CMK (cell line): ENCODE data around the gene PLEKHG4B.
"Not testable (repeated sequence)": the region's sequence is repeated elsewhere in the genome, so short reads cannot be mapped to it uniquely, and the experiment has no call there.

Experiments
- DNase-seq: peaks from one replicate; pipeline ENCODE4 v3.0.0-alpha.2; 2010; ENCODE audit warnings: low read depth

The PLEKHG4B gene

GRCh38 chr5:91556-92263 lies at the start of gene PLEKHG4B:
PLEKHG4B (plus strand) TSS chr5:92168; CDS start chr5:92232, 64 bp downstream.
- DNase-seq, result no peak

GRCh38 chr5:42250-42649 lies 49.7 kb upstream of the PLEKHG4B start:
- DNase-seq, result no peak

GRCh38 chr5:48192-48591 lies 43.8 kb upstream of the PLEKHG4B start:
- no peak for DNase-seq

GRCh38 chr5:49530-49929 lies 42.4 kb upstream of the PLEKHG4B start:
- DNase-seq, result not testable (repeated sequence)

- no peak for DNase-seq
Observed at GRCh38 chr5:49953-50544, 41.9 kb upstream of the PLEKHG4B start.

GRCh38 chr5:50724-51499 lies 41.1 kb upstream of the PLEKHG4B start:
- no peak for DNase-seq

- DNase-seq, result no peak
Observed at GRCh38 chr5:51500-51823, 40.5 kb upstream of the PLEKHG4B start.

GRCh38 chr5:53381-54174 lies 38.4 kb upstream of the PLEKHG4B start:
- no peak for DNase-seq

GRCh38 chr5:54175-54730 lies 37.7 kb upstream of the PLEKHG4B start:
- DNase-seq, result no peak

- DNase-seq, result no peak
Observed at GRCh38 chr5:54876-55569, 36.9 kb upstream of the PLEKHG4B start.

GRCh38 chr5:56561-57290 lies 35.2 kb upstream of the PLEKHG4B start:
- peak; percentile 11 for DNase-seq

- not testable (repeated sequence) for DNase-seq
Observed at GRCh38 chr5:60250-60649, 31.7 kb upstream of the PLEKHG4B start.

GRCh38 chr5:70440-70839 lies 21.5 kb upstream of the PLEKHG4B start:
- DNase-seq, result no peak

GRCh38 chr5:72316-73180 lies 19.4 kb upstream of the PLEKHG4B start:
- not testable (repeated sequence) for DNase-seq

GRCh38 chr5:73181-73447 lies 18.9 kb upstream of the PLEKHG4B start:
- DNase-seq, result not testable (repeated sequence)

GRCh38 chr5:73768-74502 lies 18.0 kb upstream of the PLEKHG4B start:
- DNase-seq, result no peak

- DNase-seq, result no peak
Observed at GRCh38 chr5:74503-75109, 17.4 kb upstream of the PLEKHG4B start.

GRCh38 chr5:75331-76320 lies 16.3 kb upstream of the PLEKHG4B start:
- DNase-seq, result no peak
